SU-DHL-6 (cell line): ENCODE data around the gene RTP4.

Source experiments
- H2AFZ ChIP-seq: fragments of 200-600 bp; sonication (generic); 2 replicates; pipeline ENCODE4 v1.6.1; 2014; ENCODE audit warnings: low read depth, mild to moderate bottlenecking, moderate library complexity, mixed read lengths, antibody characterized with exemption, low read length; ENCODE audit not compliant: severe bottlenecking
- H3F3A ChIP-seq: fragments of 200-600 bp; shearing (Covaris generic); 2 replicates; pipeline ENCODE4 v1.6.0; 2016; ENCODE audit warnings: antibody characterized with exemption, mild to moderate bottlenecking; ENCODE audit not compliant: insufficient read depth
- H3K27ac ChIP-seq: fragments of 200-600 bp; sonication (generic); 2 replicates; pipeline ENCODE4 v1.5.1; 2016; ENCODE audit warnings: low read depth, mild to moderate bottlenecking, low read length, moderate library complexity, mixed read lengths
- H3K27me3 ChIP-seq: fragments of 200-600 bp; sonication (generic), shearing (Covaris generic); 2 replicates; pipeline ENCODE4 v1.6.0; 2014; ENCODE audit warnings: mild to moderate bottlenecking, low read length
- H3K36me3 ChIP-seq: fragments of 200-600 bp; sonication (generic); 2 replicates; pipeline ENCODE4 v1.6.1; 2014; ENCODE audit warnings: mild to moderate bottlenecking, low read length, mixed read lengths
- H3K4me2 ChIP-seq: fragments of 300-600, 200-600 bp; shearing (Covaris generic), sonication (generic); 2 replicates; pipeline ENCODE4 v1.6.0; 2014; ENCODE audit warnings: low read length, low read depth, mild to moderate bottlenecking; ENCODE audit not compliant: poor library complexity, severe bottlenecking
- H3K4me3 ChIP-seq: fragments of 200-600 bp; sonication (generic); 2 replicates; pipeline ENCODE4 v1.5.1; 2014; ENCODE audit warnings: antibody characterized with exemption, low read length, mild to moderate bottlenecking, mixed read lengths; ENCODE audit not compliant: insufficient read depth, poor library complexity, severe bottlenecking
- H3K79me2 ChIP-seq: fragments of 200-600 bp; sonication (generic); 2 replicates; pipeline ENCODE4 v1.6.1; 2014; ENCODE audit warnings: mild to moderate bottlenecking, low read length, moderate library complexity; ENCODE audit not compliant: insufficient read depth
- H3K9ac ChIP-seq: fragments of 200-600 bp; sonication (generic); 2 replicates; pipeline ENCODE4 v1.7.0; 2014; ENCODE audit warnings: mild to moderate bottlenecking, low read length
- H3K9me2 ChIP-seq: fragments of 200-600 bp; sonication (generic); replicated peaks from 2 replicates; pipeline ENCODE4 v1.6.1; 2014; ENCODE audit warnings: low read length; ENCODE audit not compliant: insufficient read depth
- H3K9me3 ChIP-seq: fragments of 200-600 bp; sonication (generic); 2 replicates; pipeline ENCODE4 v1.6.1; 2014; ENCODE audit warnings: low read length, mixed read lengths; ENCODE audit not compliant: insufficient read depth
- H4K20me1 ChIP-seq: fragments of 200-600 bp; sonication (generic); 2 replicates; pipeline ENCODE4 v1.6.1; 2014; ENCODE audit warnings: low read depth, mild to moderate bottlenecking, antibody characterized with exemption, low read length, moderate library complexity, mixed read lengths
- EZH2phosphoT487 ChIP-seq: fragments of 200-600 bp; sonication (generic), shearing (Covaris generic); conservative IDR thresholded peaks from 2 replicates; pipeline ENCODE4 v1.6.1; 2018; ENCODE audit warnings: mild to moderate bottlenecking, antibody characterized with exemption, low read length, moderate library complexity, mixed read lengths
- TF ChIP-seq, protein P1 (sequence below): fragments of 200-600 bp; sonication (generic); IDR thresholded peaks from one replicate; pipeline ENCODE4 v1.5.1; 2017; ENCODE audit warnings: antibody characterized with exemption, mild to moderate bottlenecking, low read length, moderate library complexity; ENCODE audit not compliant: insufficient read depth, poor library complexity, severe bottlenecking

The RTP4 gene

DNA sequence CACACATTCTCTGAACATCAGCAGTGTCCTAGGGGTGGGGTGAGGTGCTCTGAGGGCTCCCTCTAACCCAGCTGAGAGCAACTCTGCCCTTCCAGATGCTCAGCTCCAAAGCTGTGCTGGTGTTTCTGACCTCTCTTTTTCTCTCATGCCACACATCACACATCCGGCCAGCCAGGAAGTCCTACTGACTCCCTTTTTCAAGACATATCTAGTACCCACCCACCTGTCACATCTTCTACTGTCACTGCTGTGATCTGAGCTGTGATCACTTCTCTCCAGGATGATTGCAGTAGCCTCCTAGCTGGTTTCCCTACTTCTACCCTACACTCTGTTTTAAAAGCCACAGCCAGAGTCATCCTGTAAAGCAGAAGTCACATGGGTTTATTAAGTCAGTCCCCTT is 46.4 kb upstream of the RTP4 start:
- Histone ChIP-seq H3K36me3 (no peaks in the 10 kb centered on the region), H3K27ac (no peak overlapping the region), H2AFZ (no peak overlapping the region), H3K9ac (no peak overlapping the region), H3K4me3 (no peak overlapping the region), H3F3A (no peaks in the 10 kb centered on the region), H3K9me3 (no peaks in the 10 kb centered on the region), H4K20me1 (no peaks in the 10 kb centered on the region), H3K4me2 (no peak overlapping the region), H3K9me2 (no peaks in the 10 kb centered on the region), H3K27me3 (no peaks in the 10 kb centered on the region), H3K79me2 (no peaks in the 10 kb centered on the region)
- TF ChIP-seq, protein P1, sequence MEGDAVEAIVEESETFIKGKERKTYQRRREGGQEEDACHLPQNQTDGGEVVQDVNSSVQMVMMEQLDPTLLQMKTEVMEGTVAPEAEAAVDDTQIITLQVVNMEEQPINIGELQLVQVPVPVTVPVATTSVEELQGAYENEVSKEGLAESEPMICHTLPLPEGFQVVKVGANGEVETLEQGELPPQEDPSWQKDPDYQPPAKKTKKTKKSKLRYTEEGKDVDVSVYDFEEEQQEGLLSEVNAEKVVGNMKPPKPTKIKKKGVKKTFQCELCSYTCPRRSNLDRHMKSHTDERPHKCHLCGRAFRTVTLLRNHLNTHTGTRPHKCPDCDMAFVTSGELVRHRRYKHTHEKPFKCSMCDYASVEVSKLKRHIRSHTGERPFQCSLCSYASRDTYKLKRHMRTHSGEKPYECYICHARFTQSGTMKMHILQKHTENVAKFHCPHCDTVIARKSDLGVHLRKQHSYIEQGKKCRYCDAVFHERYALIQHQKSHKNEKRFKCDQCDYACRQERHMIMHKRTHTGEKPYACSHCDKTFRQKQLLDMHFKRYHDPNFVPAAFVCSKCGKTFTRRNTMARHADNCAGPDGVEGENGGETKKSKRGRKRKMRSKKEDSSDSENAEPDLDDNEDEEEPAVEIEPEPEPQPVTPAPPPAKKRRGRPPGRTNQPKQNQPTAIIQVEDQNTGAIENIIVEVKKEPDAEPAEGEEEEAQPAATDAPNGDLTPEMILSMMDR, result no peak
- TF ChIP-seq EZH2phosphoT487, result no peak

DNA sequence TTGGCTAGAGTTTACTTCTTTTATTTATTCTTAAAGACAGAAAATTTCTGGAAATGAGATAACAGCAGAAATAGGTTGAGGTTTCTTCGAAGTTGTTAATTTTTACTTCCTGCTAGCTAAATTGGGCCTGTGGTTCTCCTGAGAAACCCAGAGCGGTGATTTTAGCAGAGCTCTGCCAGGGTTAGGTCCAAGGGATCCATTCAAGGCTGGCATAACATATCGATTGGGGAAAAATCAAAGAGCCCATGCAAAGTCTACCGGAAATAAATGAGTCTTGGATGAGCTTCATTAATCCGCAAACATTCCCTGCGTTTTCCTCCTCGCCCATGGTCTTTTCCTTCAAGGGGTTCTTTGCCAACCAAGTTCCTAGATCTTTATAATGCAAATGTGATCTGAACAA is 45.9 kb upstream of the RTP4 start:
- no peaks in the 10 kb centered on the region for H3K27me3 ChIP-seq
- no peaks in the 10 kb centered on the region for H3K36me3 ChIP-seq
- TF ChIP-seq EZH2phosphoT487, result no peak
- TF ChIP-seq, protein P1, result no peak

DNA sequence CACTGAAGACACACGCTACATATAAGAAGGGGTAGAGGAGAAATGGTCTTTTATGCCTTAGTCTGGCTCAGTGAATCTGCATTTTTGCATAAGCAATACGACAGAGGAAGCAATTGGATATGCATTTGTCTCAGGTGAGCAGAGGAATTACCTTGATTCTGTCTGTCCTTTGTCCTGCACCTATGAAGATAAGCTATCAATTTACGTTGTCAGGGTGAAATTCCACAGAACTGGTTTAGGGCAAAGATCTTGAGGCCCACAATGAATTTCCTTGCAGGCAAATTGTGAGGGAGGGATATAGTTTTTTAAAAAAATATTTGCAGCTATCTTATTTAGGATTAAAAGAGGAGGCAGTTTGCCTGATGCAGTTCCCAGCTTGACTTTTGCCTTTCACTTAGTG is 45.1 kb upstream of the RTP4 start:
- Histone ChIP-seq H3K9me3 (no peaks in the 10 kb centered on the region), H3K9ac (no peak overlapping the region), H3K9me2 (no peaks in the 10 kb centered on the region), H2AFZ (no peak overlapping the region), H3F3A (no peaks in the 10 kb centered on the region), H3K4me3 (no peak overlapping the region), H4K20me1 (no peaks in the 10 kb centered on the region), H3K27ac (no peak overlapping the region), H3K4me2 (no peak overlapping the region), H3K79me2 (no peaks in the 10 kb centered on the region), H3K27me3 (no peaks in the 10 kb centered on the region), H3K36me3 (no peaks in the 10 kb centered on the region)
- TF ChIP-seq EZH2phosphoT487, result no peak
- TF ChIP-seq, protein P1, result no peak

More for the DNA sequence above, 45.9 kb upstream of the RTP4 start:
- Histone ChIP-seq H3K9me3 (no peaks in the 10 kb centered on the region), H3K79me2 (no peaks in the 10 kb centered on the region), H4K20me1 (no peaks in the 10 kb centered on the region), H3F3A (no peaks in the 10 kb centered on the region), H3K4me2 (no peak overlapping the region), H3K9me2 (no peaks in the 10 kb centered on the region), H3K9ac (no peak overlapping the region), H3K4me3 (no peak overlapping the region), H3K27ac (no peak overlapping the region), H2AFZ (no peak overlapping the region)

GRCh38 chr3:187325632-187326031 is 42.6 kb upstream of the RTP4 start:
- Histone ChIP-seq H3K27me3 (no peaks in the 10 kb centered on the region), H2AFZ (no peak overlapping the region)

More at GRCh38 chr3:187325632-187326031, 42.6 kb upstream of the RTP4 start:
- H3K9me3 ChIP-seq, result no peaks in the 10 kb centered on the region
- no peaks in the 10 kb centered on the region for H3F3A ChIP-seq
- TF ChIP-seq, protein P1, result no peak
- no peak for TF ChIP-seq EZH2phosphoT487
- no peaks in the 10 kb centered on the region for H4K20me1 ChIP-seq
- no peak overlapping the region for H3K27ac ChIP-seq
- no peak overlapping the region for H3K9ac ChIP-seq
- no peak overlapping the region for H3K4me3 ChIP-seq
- no peak overlapping the region for H3K4me2 ChIP-seq
- H3K36me3 ChIP-seq, result no peaks in the 10 kb centered on the region
- no peaks in the 10 kb centered on the region for H3K9me2 ChIP-seq
- no peaks in the 10 kb centered on the region for H3K79me2 ChIP-seq
